Panc1 (cell line): ENCODE data around the gene GOLGA2. TPM values are rescaled to one million over a fixed set of nuclear protein-coding genes. Genes with fewer than 3 reads are reported as not detected.

ENCODE experiments used
- ATAC-seq: fragments of 200-7000 bp; cut with Tn5 transposase; 2 replicates; pipeline ENCODE4 v1.9.1; 2020; ENCODE audit warnings: mild to moderate bottlenecking, moderate library complexity
- BruUV-seq: library from RNA; stranded (reverse); fragments of 400-500 nt; replicated peaks from 2 replicates; lab custom pipeline; 2021; lab: Mats Ljungman, UMichigan
- CTCF ChIA-PET: fragments of 300-600 bp; sonication (Branson Sonifier 250); formaldehyde crosslinking; loops from one replicate; lab custom pipeline; 2022; ENCODE audit warnings: antibody characterized with exemption; lab: Charles Lee
- POLR2A ChIA-PET: fragments of 300-600 bp; sonication (Branson Sonifier 250); formaldehyde crosslinking; loops from one replicate; lab custom pipeline; 2022; ENCODE audit warnings: antibody characterized with exemption; lab: Charles Lee
- DNase-seq: peaks from one replicate; pipeline ENCODE4 v3.0.0-alpha.2; 2010; ENCODE audit warnings: low read depth, low spot score
- H3K27ac ChIP-seq: 2 replicates; pipeline ENCODE4 v1.5.1; 2011; ENCODE audit warnings: mild to moderate bottlenecking, low read length, inconsistent platforms
- H3K27me3 ChIP-seq: fragments of 200-500 bp; sonication (Bioruptor generic); 2 replicates; pipeline ENCODE4 v1.6.0; 2014; ENCODE audit warnings: low read length, inconsistent platforms; ENCODE audit not compliant: control insufficient read depth, insufficient read depth
- H3K36me3 ChIP-seq: fragments of 200-500 bp; sonication (Bioruptor generic); 2 replicates; pipeline ENCODE4 v1.5.1; 2014; ENCODE audit warnings: inconsistent platforms, mild to moderate bottlenecking, low read length, moderate library complexity; ENCODE audit not compliant: control insufficient read depth, insufficient read depth
- H3K4me1 ChIP-seq: 2 replicates; pipeline ENCODE4 v1.5.1; 2011; ENCODE audit warnings: inconsistent platforms, mild to moderate bottlenecking, low read length, moderate library complexity; ENCODE audit not compliant: control insufficient read depth, insufficient read depth
- H3K4me3 ChIP-seq, 2 experiments: 2 replicates each; pipeline ENCODE4 v1.5.1; 2011 to 2012; ENCODE audit warnings: low read depth in 2 of 2, low read length in 2 of 2, mild to moderate bottlenecking in 2 of 2, inconsistent platforms in 1 of 2, moderate library complexity in 1 of 2
- H3K9me3 ChIP-seq: fragments of 200-500 bp; sonication (Bioruptor generic); 2 replicates; pipeline ENCODE4 v1.5.1; 2014; ENCODE audit warnings: low read depth, mild to moderate bottlenecking, inconsistent platforms, low read length, moderate library complexity; ENCODE audit not compliant: control insufficient read depth, insufficient read depth
- POLR2AphosphoS5 ChIP-seq: IDR thresholded peaks from 2 replicates; pipeline ENCODE4 v1.6.1; 2012; ENCODE audit warnings: mild to moderate bottlenecking, low read depth, low read length, moderate library complexity
- SIN3A ChIP-seq: IDR thresholded peaks from 2 replicates; pipeline ENCODE4 v1.6.1; 2012; ENCODE audit warnings: low read depth, mild to moderate bottlenecking, low read length, moderate library complexity, borderline replicate concordance; ENCODE audit not compliant: insufficient read depth
- TCF7L2 ChIP-seq: IDR thresholded peaks from 2 replicates; pipeline ENCODE4 v1.6.1; 2011; ENCODE audit warnings: mild to moderate bottlenecking, low read depth, low read length, inconsistent platforms
- in situ Hi-C: cut with HindIII; loops from 2 replicates; pipeline ENCODE4 v1.10.0; 2016; ENCODE audit warnings: low sequenced_read_pairs, low pct_unique_long_range_greater_than_20kb
- intact Hi-C: fragments of 100-400 bp; cut with micrococcal nuclease; formaldehyde crosslinking; loops from one replicate; pipeline ENCODE4 v1.10.0; 2022; ENCODE audit not compliant: unreplicated experiment
- total RNA-seq: library from RNA; stranded (reverse); gene quantifications from one replicate; pipeline ENCODE4 v1.2.1, GENCODE V29; 2021; ENCODE audit not compliant: unreplicated experiment
- TF ChIP-seq, protein P1 (sequence below), 2 experiments: IDR thresholded peaks; 2 replicates each; pipeline ENCODE4 v1.6.1; 2011 to 2012; ENCODE audit warnings: low read depth in 2 of 2, control low read depth in 1 of 2, low read length in 1 of 2, mild to moderate bottlenecking in 1 of 2, moderate library complexity in 1 of 2; ENCODE audit not compliant: insufficient read depth in 1 of 2
- TF ChIP-seq, protein P2 (sequence below): fragments of 450-650 bp; IDR thresholded peaks from 2 replicates; pipeline ENCODE4 v1.5.1; 2017; ENCODE audit warnings: mild to moderate bottlenecking

GOLGA2 gene
- total RNA-seq, 1 experiment from 2014 or later = 69.6 TPM

DNA sequence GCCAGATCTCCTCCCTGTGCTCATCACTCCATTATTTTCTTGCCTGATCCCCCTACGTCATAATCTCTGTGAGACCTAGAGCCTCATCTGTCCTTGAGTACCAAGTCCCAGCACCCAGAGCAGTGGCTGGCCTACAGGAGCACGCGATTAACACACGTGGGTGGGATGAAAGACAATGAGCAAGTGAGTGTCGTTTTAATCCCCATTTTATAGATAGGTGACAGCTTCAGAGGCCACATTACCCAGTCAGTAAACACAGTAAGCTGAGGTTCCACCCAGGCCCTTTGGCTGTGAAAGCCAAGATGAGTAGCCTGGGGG lies 29.1 kb upstream of the GOLGA2 start:
- no peak for ATAC-seq
- Histone ChIP-seq H3K36me3 (no peaks in the 10 kb centered on the region), H3K9me3 (no peaks in the 10 kb centered on the region), H3K4me3 (no peak overlapping the region), H3K27me3 (no peaks in the 10 kb centered on the region), H3K27ac (no peak overlapping the region), H3K4me1 (no peaks in the 10 kb centered on the region)
- no TSS peak for BruUV-seq
- TF ChIP-seq, protein P1, sequence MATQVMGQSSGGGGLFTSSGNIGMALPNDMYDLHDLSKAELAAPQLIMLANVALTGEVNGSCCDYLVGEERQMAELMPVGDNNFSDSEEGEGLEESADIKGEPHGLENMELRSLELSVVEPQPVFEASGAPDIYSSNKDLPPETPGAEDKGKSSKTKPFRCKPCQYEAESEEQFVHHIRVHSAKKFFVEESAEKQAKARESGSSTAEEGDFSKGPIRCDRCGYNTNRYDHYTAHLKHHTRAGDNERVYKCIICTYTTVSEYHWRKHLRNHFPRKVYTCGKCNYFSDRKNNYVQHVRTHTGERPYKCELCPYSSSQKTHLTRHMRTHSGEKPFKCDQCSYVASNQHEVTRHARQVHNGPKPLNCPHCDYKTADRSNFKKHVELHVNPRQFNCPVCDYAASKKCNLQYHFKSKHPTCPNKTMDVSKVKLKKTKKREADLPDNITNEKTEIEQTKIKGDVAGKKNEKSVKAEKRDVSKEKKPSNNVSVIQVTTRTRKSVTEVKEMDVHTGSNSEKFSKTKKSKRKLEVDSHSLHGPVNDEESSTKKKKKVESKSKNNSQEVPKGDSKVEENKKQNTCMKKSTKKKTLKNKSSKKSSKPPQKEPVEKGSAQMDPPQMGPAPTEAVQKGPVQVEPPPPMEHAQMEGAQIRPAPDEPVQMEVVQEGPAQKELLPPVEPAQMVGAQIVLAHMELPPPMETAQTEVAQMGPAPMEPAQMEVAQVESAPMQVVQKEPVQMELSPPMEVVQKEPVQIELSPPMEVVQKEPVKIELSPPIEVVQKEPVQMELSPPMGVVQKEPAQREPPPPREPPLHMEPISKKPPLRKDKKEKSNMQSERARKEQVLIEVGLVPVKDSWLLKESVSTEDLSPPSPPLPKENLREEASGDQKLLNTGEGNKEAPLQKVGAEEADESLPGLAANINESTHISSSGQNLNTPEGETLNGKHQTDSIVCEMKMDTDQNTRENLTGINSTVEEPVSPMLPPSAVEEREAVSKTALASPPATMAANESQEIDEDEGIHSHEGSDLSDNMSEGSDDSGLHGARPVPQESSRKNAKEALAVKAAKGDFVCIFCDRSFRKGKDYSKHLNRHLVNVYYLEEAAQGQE (IDR thresholded peaks at IDR 0.05; ENCODE audit: insufficient read depth in 1 of 2, low read depth in 2 of 2, low read length in 1 of 2) = no peak
- no peak for TF ChIP-seq SIN3A
- TF ChIP-seq POLR2AphosphoS5 = no peak
- no peak for TF ChIP-seq TCF7L2
- TF ChIP-seq, protein P2, sequence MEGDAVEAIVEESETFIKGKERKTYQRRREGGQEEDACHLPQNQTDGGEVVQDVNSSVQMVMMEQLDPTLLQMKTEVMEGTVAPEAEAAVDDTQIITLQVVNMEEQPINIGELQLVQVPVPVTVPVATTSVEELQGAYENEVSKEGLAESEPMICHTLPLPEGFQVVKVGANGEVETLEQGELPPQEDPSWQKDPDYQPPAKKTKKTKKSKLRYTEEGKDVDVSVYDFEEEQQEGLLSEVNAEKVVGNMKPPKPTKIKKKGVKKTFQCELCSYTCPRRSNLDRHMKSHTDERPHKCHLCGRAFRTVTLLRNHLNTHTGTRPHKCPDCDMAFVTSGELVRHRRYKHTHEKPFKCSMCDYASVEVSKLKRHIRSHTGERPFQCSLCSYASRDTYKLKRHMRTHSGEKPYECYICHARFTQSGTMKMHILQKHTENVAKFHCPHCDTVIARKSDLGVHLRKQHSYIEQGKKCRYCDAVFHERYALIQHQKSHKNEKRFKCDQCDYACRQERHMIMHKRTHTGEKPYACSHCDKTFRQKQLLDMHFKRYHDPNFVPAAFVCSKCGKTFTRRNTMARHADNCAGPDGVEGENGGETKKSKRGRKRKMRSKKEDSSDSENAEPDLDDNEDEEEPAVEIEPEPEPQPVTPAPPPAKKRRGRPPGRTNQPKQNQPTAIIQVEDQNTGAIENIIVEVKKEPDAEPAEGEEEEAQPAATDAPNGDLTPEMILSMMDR = no peak
- no peak for DNase-seq
- POLR2A ChIA-PET = interaction anchor here (0.6 kb wide), 1 partner anchor 53 kb away, joined by 3 read pairs; no protein-coding TSS in a partner anchor
- CTCF ChIA-PET = no interaction called here
- intact Hi-C loops (no loop called here), in situ Hi-C loops (no loop called here)

DNA sequence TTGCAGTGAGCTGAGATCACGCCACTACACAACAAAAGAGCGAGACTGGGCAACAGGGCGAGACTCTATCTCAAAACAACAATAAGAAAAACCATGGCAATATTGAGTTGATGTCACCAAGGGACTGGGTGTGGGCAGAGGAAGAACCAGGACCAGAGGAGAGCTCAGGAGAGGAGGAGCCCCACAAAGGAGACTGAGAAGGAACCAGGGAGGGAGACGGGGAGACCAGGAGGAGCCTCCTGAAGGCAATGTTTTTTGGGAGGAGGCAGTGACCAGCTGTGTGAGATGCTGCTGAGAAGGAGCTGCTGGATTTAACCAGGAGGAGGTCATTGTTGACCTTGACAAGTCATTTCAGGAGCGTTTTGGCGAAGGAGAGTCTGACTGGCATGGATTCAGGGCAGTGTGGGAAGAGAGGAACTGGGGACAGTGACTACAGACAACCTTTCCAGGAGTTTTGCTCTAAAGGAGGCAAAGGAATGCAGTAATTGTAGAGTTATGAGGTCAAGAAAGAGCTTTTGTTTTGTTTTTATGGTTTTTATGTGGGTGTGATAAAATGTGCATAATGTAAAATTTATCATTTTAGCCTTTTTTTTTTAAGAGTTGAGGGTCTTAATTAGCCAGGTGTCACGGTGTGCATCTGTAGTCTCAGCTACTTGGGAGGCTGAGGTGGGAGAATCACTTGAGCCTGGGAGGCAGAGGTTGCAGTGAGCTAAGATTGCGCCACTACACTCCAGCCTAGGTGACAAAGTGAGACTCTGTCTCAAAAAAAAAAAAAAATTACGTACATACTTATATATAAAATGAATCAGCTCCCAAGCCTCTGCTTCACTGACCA lies 28.5 kb upstream of the GOLGA2 start:
- BruUV-seq = no TSS peak
- intact Hi-C loops = no loop called here
- CTCF ChIA-PET = interaction anchor here (0.7 to 1.5 kb wide), 3 partner anchors 9 to 37 kb away, joined by 4 to 5 read pairs (median 4); no protein-coding TSS in a partner anchor

More for the DNA sequence above, 28.5 kb upstream of the GOLGA2 start:
- DNase-seq = no peak
- no peak overlapping the region for H3K27ac ChIP-seq
- no peaks in the 10 kb centered on the region for H3K36me3 ChIP-seq
- no peak overlapping the region for H3K4me3 ChIP-seq
- POLR2A ChIA-PET = no interaction called here
- H3K4me1 ChIP-seq = no peaks in the 10 kb centered on the region
- no peaks in the 10 kb centered on the region for H3K27me3 ChIP-seq
- in situ Hi-C loops = no loop called here
- TF ChIP-seq, protein P1 (IDR thresholded peaks at IDR 0.05; ENCODE audit: insufficient read depth in 1 of 2, low read depth in 2 of 2, low read length in 1 of 2) = no peak
- ATAC-seq = no peak
- no peaks in the 10 kb centered on the region for H3K9me3 ChIP-seq
